Esophagus squamous epithelium (tissue), 4 donors: ENCODE results near the gene GRIP1.

Experiments used
- POLR2A ChIP-seq, 4 donors: fragments of 450-650 bp; IDR thresholded peaks; one replicate each; pipeline ENCODE4 v1.6.1; 2017; ENCODE audit warnings: antibody characterized with exemption in 4 of 4, mild to moderate bottlenecking in 4 of 4, moderate library complexity in 3 of 4
- TF ChIP-seq, protein P1 (sequence below), 6 experiments: fragments of 450-650 bp in 4 of 6; fragments of 200-600 bp in 2 of 6; sonication (generic) in 2 of 6; IDR thresholded peaks; one replicate each; pipeline ENCODE4 v1.5.1; 2016 to 2019; ENCODE audit warnings: antibody characterized with exemption in 6 of 6, mild to moderate bottlenecking in 4 of 6, moderate library complexity in 4 of 6

DNA sequence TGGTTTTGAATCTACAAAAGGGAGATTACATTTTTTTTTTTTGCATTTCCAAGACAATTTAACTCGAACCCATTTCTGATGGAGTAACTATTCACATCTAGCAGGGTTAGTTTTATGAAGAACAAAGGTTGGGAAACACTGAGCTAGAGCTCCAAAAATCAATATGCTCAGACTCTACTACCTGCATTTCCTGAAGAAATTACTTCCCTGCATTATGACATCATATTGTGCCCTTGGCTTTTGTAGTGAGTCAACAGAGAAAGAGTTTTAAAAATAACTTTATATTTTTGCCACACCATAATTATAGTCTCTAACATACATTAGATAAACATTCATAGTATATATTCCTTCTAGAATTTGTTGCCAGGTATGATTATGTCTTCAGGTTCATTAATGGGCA is 14.8 kb downstream of the GRIP1 start:
- TF ChIP-seq POLR2A (IDR thresholded peaks at IDR 0.05) = no peak
- TF ChIP-seq, protein P1, sequence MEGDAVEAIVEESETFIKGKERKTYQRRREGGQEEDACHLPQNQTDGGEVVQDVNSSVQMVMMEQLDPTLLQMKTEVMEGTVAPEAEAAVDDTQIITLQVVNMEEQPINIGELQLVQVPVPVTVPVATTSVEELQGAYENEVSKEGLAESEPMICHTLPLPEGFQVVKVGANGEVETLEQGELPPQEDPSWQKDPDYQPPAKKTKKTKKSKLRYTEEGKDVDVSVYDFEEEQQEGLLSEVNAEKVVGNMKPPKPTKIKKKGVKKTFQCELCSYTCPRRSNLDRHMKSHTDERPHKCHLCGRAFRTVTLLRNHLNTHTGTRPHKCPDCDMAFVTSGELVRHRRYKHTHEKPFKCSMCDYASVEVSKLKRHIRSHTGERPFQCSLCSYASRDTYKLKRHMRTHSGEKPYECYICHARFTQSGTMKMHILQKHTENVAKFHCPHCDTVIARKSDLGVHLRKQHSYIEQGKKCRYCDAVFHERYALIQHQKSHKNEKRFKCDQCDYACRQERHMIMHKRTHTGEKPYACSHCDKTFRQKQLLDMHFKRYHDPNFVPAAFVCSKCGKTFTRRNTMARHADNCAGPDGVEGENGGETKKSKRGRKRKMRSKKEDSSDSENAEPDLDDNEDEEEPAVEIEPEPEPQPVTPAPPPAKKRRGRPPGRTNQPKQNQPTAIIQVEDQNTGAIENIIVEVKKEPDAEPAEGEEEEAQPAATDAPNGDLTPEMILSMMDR (IDR thresholded peaks at IDR 0.05) = no peak
